ENCODE measurements around the gene CSRP3. TPM values are rescaled to one million over a fixed set of nuclear protein-coding genes. Genes with fewer than 3 reads are reported as not detected.

The CSRP3 gene
- total RNA-seq, 2 experiments from 2014 or later = not detected

- Mint-ChIP-seq H3K4me1 (ENCODE audit: low read depth) (no peaks in the 10 kb centered on the region), H3K27ac (no peak overlapping the region), H3K4me3 (no peak overlapping the region), H3K27me3 (peaks cover 5% of the 10 kb centered on the region), H3K36me3 (ENCODE audit: low read depth) (no peaks in the 10 kb centered on the region), H3K9me3 (no peaks in the 10 kb centered on the region)
- no peak for ATAC-seq
- TF ChIP-seq CTCF (IDR thresholded peaks at IDR 0.05) = no peak
- ChIA-PET CTCF (no interaction called here), POLR2A (no interaction called here)
- intact Hi-C loops (cut with micrococcal nuclease) = no loop called here
- DNase-seq = no peak
Measured at GRCh38 chr11:19208959-19209546, 7.3 kb upstream of the CSRP3 start.

DNA sequence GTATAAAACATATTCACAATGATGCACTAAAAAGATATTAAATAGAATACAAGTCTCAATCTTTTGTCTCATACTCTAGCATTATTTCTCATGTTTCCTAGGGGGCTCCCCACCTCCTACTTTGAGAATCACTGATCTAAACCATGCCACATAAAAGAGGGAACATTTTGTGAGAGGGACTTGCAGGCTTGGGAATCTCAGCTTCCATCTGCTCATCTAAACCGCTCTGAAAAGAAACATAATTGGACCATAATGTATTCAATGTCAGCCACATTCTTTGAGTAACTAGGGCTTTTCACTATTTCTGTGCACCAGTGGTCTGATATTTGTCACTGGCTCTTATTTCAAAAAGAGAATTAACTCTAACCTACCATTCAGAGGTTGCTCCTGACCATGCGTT lies 6.4 kb upstream of the CSRP3 start:
- ChIA-PET POLR2A (no interaction called here), CTCF (no interaction called here)
- DNase-seq = no peak
- Mint-ChIP-seq H3K27ac (no peak overlapping the region), H3K4me3 (no peak overlapping the region), H3K36me3 (ENCODE audit: low read depth) (no peaks in the 10 kb centered on the region), H3K27me3 (peaks cover 3% of the 10 kb centered on the region), H3K9me3 (no peaks in the 10 kb centered on the region), H3K4me1 (ENCODE audit: low read depth) (no peaks in the 10 kb centered on the region)
- ATAC-seq = no peak
- intact Hi-C loops (cut with micrococcal nuclease) = no loop called here
- TF ChIP-seq CTCF (IDR thresholded peaks at IDR 0.05) = no peak

DNA sequence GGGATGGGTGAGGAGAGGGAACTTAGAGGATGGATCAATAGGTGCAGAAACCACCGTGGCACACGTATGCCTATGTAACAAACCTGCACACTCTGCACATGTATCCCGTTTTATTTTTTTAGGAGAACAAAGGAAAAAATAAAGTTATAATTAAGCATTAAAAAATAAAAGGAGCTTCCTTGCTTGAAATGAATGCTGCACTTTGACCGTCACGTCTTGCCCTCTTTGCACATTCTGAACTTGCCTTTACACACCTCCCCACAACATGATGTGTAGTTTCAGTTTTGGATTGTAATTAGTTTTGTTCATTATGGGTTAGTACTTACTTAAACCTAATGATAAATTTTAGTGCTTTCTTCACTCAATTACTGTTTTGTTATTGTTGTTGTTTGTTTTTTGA lies 3.1 kb upstream of the CSRP3 start:
- Mint-ChIP-seq H3K4me1 (ENCODE audit: low read depth) (no peaks in the 10 kb centered on the region), H3K9me3 (no peaks in the 10 kb centered on the region), H3K27ac (no peak overlapping the region), H3K27me3 (peaks cover 5% of the 10 kb centered on the region), H3K36me3 (ENCODE audit: low read depth) (no peaks in the 10 kb centered on the region), H3K4me3 (no peak overlapping the region)
- no peak for DNase-seq
- POLR2A ChIA-PET = no interaction called here
- CTCF ChIA-PET = no interaction called here
- TF ChIP-seq CTCF (IDR thresholded peaks at IDR 0.05) = no peak
- intact Hi-C loops (cut with micrococcal nuclease) = no loop called here
- ATAC-seq = no peak

DNA sequence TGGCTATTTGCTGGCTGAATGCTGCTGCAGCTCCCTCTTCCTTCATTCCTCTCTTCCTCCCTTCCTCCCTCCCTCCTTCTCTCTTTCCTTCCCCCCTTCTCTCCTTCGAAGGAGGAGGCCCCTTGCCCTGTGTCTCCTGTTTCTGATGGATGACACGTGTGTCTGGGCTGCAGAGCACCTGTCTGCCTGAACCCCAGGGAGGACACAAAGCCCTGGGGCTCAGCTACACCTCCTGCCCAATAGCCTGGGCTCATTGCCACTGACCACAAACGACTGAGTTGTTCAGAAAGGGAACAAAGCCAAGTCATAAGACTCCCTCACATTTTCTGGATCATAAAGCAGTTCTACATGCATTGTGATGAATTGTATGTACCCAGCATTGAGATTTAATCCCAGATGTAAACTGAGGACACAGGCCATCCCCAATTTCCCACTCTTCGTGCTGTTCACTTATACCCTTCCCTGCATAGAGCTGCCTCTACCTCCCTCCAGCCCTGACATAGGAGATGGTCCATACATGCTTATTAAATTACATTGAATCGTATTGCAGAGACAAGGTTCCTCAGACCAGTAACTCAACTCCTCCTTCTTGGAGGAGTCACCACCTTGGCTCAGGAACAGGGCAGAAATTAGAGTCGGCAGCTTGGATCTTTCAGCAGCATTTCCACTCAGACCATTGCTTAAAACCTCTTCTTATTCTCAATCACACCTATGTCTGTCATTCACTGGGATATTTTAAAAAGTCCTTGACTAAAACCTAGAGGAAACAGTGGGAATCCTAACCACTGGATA lies 1.2 kb downstream of the CSRP3 start:
- CTCF ChIA-PET = no interaction called here
- no peak for TF ChIP-seq CTCF (IDR thresholded peaks at IDR 0.05)
- POLR2A ChIA-PET = no interaction called here
- Mint-ChIP-seq H3K27ac (no peak overlapping the region), H3K36me3 (ENCODE audit: low read depth) (no peaks in the 10 kb centered on the region), H3K4me3 (no peak overlapping the region), H3K4me1 (ENCODE audit: low read depth) (no peaks in the 10 kb centered on the region), H3K9me3 (no peaks in the 10 kb centered on the region), H3K27me3 (peaks cover 5% of the 10 kb centered on the region)
- DNase-seq = no peak
- no peak for ATAC-seq
- intact Hi-C loops (cut with micrococcal nuclease) = no loop called here

- TF ChIP-seq CTCF (IDR thresholded peaks at IDR 0.05) = no peak
- Mint-ChIP-seq H3K27ac (no peak overlapping the region), H3K27me3 (peaks cover 5% of the 10 kb centered on the region), H3K4me3 (no peak overlapping the region), H3K9me3 (no peaks in the 10 kb centered on the region), H3K4me1 (ENCODE audit: low read depth) (no peaks in the 10 kb centered on the region), H3K36me3 (ENCODE audit: low read depth) (no peaks in the 10 kb centered on the region)
- intact Hi-C loops (cut with micrococcal nuclease) = no loop called here
- DNase-seq (no peak), ATAC-seq (no peak)
- ChIA-PET POLR2A (no interaction called here), CTCF (no interaction called here)
Measured at GRCh38 chr11:19199771-19200170, 2.0 kb downstream of the CSRP3 start.

Measured in activated CD8-positive, alpha-beta T cell treated with anti-CD3 and anti-CD28 coated beads for 36 hours (primary cell).